Endothelial cell of umbilical vein (primary cell): ENCODE results near the gene EML6. TPM values are rescaled to one million over a fixed set of nuclear protein-coding genes. Genes with fewer than 3 reads are reported as not detected.

Experiments
- BruUV-seq: library from RNA; stranded (reverse); fragments of 400-500 nt; replicated peaks from 2 replicates; lab custom pipeline; 2021; lab: Mats Ljungman, UMichigan
- CTCF ChIA-PET: fragments of 300-600, 350-600 bp; sonication (Branson Sonifier 250); formaldehyde crosslinking; loops from one replicate; lab custom pipeline; 2021; ENCODE audit warnings: antibody characterized with exemption, inconsistent platforms; lab: Charles Lee
- POLR2A ChIA-PET: fragments of 300-600, 350-600 bp; sonication (Branson Sonifier 250); formaldehyde crosslinking; loops from one replicate; lab custom pipeline; 2021; ENCODE audit warnings: antibody characterized with exemption, inconsistent platforms; lab: Charles Lee
- DNase-seq: peaks from one replicate; pipeline ENCODE4 v3.0.0-alpha.2; 2011; ENCODE audit warnings: low read depth, low spot score
- FAIRE-seq: peaks from 2 replicates; lab custom pipeline; 2011; peaks lifted over from hg19 to GRCh38; lab: Jason Lieb, UNC
- H2AFZ ChIP-seq: 2 replicates; pipeline ENCODE4 v1.6.0; 2012; ENCODE audit warnings: low read depth, low read length, control low read depth, inconsistent platforms
- H3K27ac ChIP-seq: 2 replicates; pipeline ENCODE4 v1.5.1; 2011; ENCODE audit warnings: low read depth, mild to moderate bottlenecking, control low read depth, low read length, moderate library complexity; ENCODE audit not compliant: insufficient read depth
- H3K27me3 ChIP-seq, 2 experiments: 2 replicates each; pipeline versions ENCODE4 v1.6.0 to v1.6.1; 2011; ENCODE audit warnings: low read length in 2 of 2, mixed read lengths in 1 of 2; ENCODE audit not compliant: control insufficient read depth in 2 of 2, insufficient read depth in 2 of 2
- H3K36me3 ChIP-seq, 2 experiments: 2 replicates in 1 of 2; 3 replicates in 1 of 2; pipeline ENCODE4 v1.5.1; 2011; ENCODE audit warnings: low read length in 2 of 2, mild to moderate bottlenecking in 1 of 2, moderate library complexity in 1 of 2; ENCODE audit not compliant: control insufficient read depth in 2 of 2, insufficient read depth in 2 of 2; ENCODE audit errors: extremely low read depth in 1 of 2
- H3K4me1 ChIP-seq: 3 replicates; pipeline ENCODE4 v1.5.1; 2011; ENCODE audit warnings: mild to moderate bottlenecking, low read length; ENCODE audit not compliant: control insufficient read depth, insufficient read depth; ENCODE audit errors: extremely low read depth
- H3K4me2 ChIP-seq: 2 replicates; pipeline ENCODE4 v1.6.1; 2011; ENCODE audit warnings: low read length, control low read depth, mixed read lengths; ENCODE audit not compliant: insufficient read depth
- H3K4me3 ChIP-seq, 3 experiments: fragments of 200-600 bp in 1 of 3; sonication (generic), shearing (Covaris generic) in 1 of 3; replicated peaks in 1 of 3; 2 replicates each; pipeline ENCODE4 v1.5.1; 2011 to 2016; ENCODE audit warnings: control low read depth in 3 of 3, low read length in 3 of 3, mild to moderate bottlenecking in 2 of 3, inconsistent platforms in 1 of 3, low read depth in 1 of 3, moderate library complexity in 1 of 3; ENCODE audit not compliant: insufficient read depth in 1 of 3
- H3K79me2 ChIP-seq: 2 replicates; pipeline ENCODE4 v1.6.0; 2012; ENCODE audit warnings: low read length, inconsistent platforms; ENCODE audit not compliant: control insufficient read depth, insufficient read depth
- H3K9ac ChIP-seq: replicated peaks from 2 replicates; pipeline ENCODE3; 2011; ENCODE audit warnings: low read length, control low read depth; ENCODE audit not compliant: insufficient read depth; ENCODE audit errors: extremely low read depth
- H3K9me1 ChIP-seq: replicated peaks from 3 replicates; pipeline ENCODE4 v1.6.0; 2011; ENCODE audit warnings: mild to moderate bottlenecking, low read length; ENCODE audit not compliant: control insufficient read depth, insufficient read depth; ENCODE audit errors: extremely low read depth
- H3K9me3 ChIP-seq: replicated peaks from 2 replicates; pipeline ENCODE4 v1.5.1; 2012; ENCODE audit warnings: low read length, inconsistent platforms; ENCODE audit not compliant: control insufficient read depth, insufficient read depth
- H4K20me1 ChIP-seq: replicated peaks from 2 replicates; pipeline ENCODE3; 2011; ENCODE audit warnings: mild to moderate bottlenecking, low read length; ENCODE audit not compliant: control insufficient read depth, insufficient read depth; ENCODE audit errors: extremely low read depth
- CTCF ChIP-seq, 2 donors: IDR thresholded peaks; 1 replicate in 1 of 2; 2 replicates in 1 of 2; pipeline ENCODE4 v1.5.1; 2011; ENCODE audit warnings: low read length in 2 of 2, mild to moderate bottlenecking in 2 of 2, moderate library complexity in 2 of 2, control low read depth in 1 of 2, inconsistent platforms in 1 of 2, low read depth in 1 of 2; ENCODE audit not compliant: insufficient read depth in 1 of 2; ENCODE audit errors: extremely low read depth in 1 of 2
- EZH2 ChIP-seq: IDR thresholded peaks from 2 replicates; pipeline ENCODE4 v1.6.1; 2012; ENCODE audit warnings: borderline replicate concordance, low read depth, mild to moderate bottlenecking, moderate library complexity, low read length, inconsistent platforms; ENCODE audit not compliant: severe bottlenecking
- FOS ChIP-seq: IDR thresholded peaks from 2 replicates; pipeline ENCODE4 v1.6.1; 2011; ENCODE audit warnings: mild to moderate bottlenecking, low read length, moderate library complexity, borderline replicate concordance; ENCODE audit not compliant: insufficient read depth
- GATA2 ChIP-seq: IDR thresholded peaks from 2 replicates; pipeline ENCODE4 v1.7.0; 2011; ENCODE audit warnings: low read depth, mild to moderate bottlenecking, moderate library complexity, mixed read lengths, low read length; ENCODE audit not compliant: insufficient read length, insufficient read depth
- JUN ChIP-seq: IDR thresholded peaks from 2 replicates; pipeline ENCODE4 v1.6.1; 2011; ENCODE audit warnings: borderline replicate concordance, low read depth; ENCODE audit not compliant: insufficient read length, insufficient read depth
- MAX ChIP-seq: IDR thresholded peaks from 2 replicates; pipeline ENCODE4 v1.6.1; 2011; ENCODE audit not compliant: insufficient read depth, insufficient read length
- MYC ChIP-seq: IDR thresholded peaks from one replicate; pipeline ENCODE4 v1.6.1; 2011; ENCODE audit warnings: mild to moderate bottlenecking, low read depth, low read length
- POLR2A ChIP-seq: IDR thresholded peaks from 2 replicates; pipeline ENCODE4 v1.6.1; 2012; ENCODE audit warnings: low read depth, mild to moderate bottlenecking, control low read depth, low read length
- POLR2AphosphoS5 ChIP-seq: IDR thresholded peaks from 2 replicates; pipeline ENCODE4 v1.6.1; 2012; ENCODE audit warnings: low read depth, mild to moderate bottlenecking, control low read depth, low read length, moderate library complexity; ENCODE audit not compliant: insufficient read depth
- dilution Hi-C: fragments of 300-500 bp; cut with MboI; formaldehyde crosslinking; loops from one replicate; pipeline ENCODE4 v1.15.0; 2019; ENCODE audit warnings: low sequenced_read_pairs; ENCODE audit not compliant: extremely low pct_ligation_motif_present
- intact Hi-C: fragments of 100-400 bp; cut with micrococcal nuclease; formaldehyde crosslinking; loops from one replicate; pipeline ENCODE4 v1.10.0; 2022
- polyA plus RNA-seq, 4 experiments: library from polyadenylated mRNA; depleted of rRNA in 3 of 4; stranded (reverse) in 3 of 4; unstranded in 1 of 4; fragments of >200 nt; gene quantifications; 2 replicates each; pipeline versions ENCODE4 v1.2.1 to v1.2.3, GENCODE V29; 2011 to 2012; ENCODE audit warnings: missing spikeins in 1 of 4
- total RNA-seq: library from RNA; stranded (reverse); gene quantifications from 2 replicates; pipeline ENCODE4 v1.2.3, GENCODE V29; 2021

Gene EML6
- total and polyA plus RNA-seq, 2 donors (not counting 3 experiments of a cell fraction or from before 2014, with no cell fraction given): 0.79 to 2.1 TPM

DNA sequence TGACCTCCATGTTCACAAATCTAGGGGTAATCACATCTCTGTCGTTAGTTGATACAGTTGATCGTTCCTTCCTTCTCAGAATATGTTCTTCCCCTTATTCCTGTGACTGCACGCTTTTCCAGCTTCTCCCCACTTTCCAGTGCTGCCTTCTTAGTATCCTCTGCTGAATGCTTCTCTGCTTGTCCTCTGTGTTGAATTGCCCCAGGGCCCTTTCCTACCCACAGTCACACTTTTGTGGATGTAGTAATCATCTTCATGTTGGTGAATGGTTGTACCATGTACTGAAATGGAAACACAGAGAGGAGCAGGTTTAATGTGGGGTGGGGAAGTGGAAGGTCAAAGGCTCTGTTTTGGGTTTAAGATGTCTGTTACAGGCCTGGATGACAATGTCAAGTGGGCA is 47.2 kb downstream of the EML6 start:
- H2AFZ ChIP-seq: no peak overlapping the region
- no TSS peak for BruUV-seq
- no peaks in the 10 kb centered on the region for H3K36me3 ChIP-seq
- H3K4me2 ChIP-seq: no peak overlapping the region
- FAIRE-seq (no peak), DNase-seq (no peak)
- TF ChIP-seq EZH2 (no peak), POLR2A (no peak), CTCF (IDR thresholded peaks at IDR 0.05; ENCODE audit: extremely low read depth in 1 of 2, insufficient read depth in 1 of 2, low read depth in 1 of 2, low read length in 2 of 2) (no peak), MAX (no peak), JUN (no peak), MYC (no peak), POLR2AphosphoS5 (no peak), FOS (no peak), GATA2 (no peak)
- no peaks in the 10 kb centered on the region for H4K20me1 ChIP-seq
- no peak overlapping the region for H3K27ac ChIP-seq
- H3K4me1 ChIP-seq: peaks cover 31% of the 10 kb centered on the region
- H3K27me3 ChIP-seq: no peaks in the 10 kb centered on the region
- no peaks in the 10 kb centered on the region for H3K79me2 ChIP-seq
- dilution Hi-C loops: no loop called here
- H3K9ac ChIP-seq: no peak overlapping the region
- no peaks in the 10 kb centered on the region for H3K9me3 ChIP-seq
- intact Hi-C loops: no loop called here
- H3K4me3 ChIP-seq: no peak overlapping the region
- no peaks in the 10 kb centered on the region for H3K9me1 ChIP-seq
- ChIA-PET CTCF (interaction anchor here (1.4 kb wide), 1 partner anchor 68 kb away, joined by 5 read pairs; no protein-coding TSS in a partner anchor), POLR2A (no interaction called here)
